Esophagus squamous epithelium (tissue), 4 donors: ENCODE measurements around the gene NDST1.

Source experiments
- POLR2A ChIP-seq, 4 donors: fragments of 450-650 bp; IDR thresholded peaks; one replicate each; pipeline ENCODE4 v1.6.1; 2017; ENCODE audit warnings: antibody characterized with exemption in 4 of 4, mild to moderate bottlenecking in 4 of 4, moderate library complexity in 3 of 4
- TF ChIP-seq, protein P1 (sequence below), 6 experiments: fragments of 450-650 bp in 4 of 6; fragments of 200-600 bp in 2 of 6; sonication (generic) in 2 of 6; IDR thresholded peaks; one replicate each; pipeline ENCODE4 v1.5.1; 2016 to 2019; ENCODE audit warnings: antibody characterized with exemption in 6 of 6, mild to moderate bottlenecking in 4 of 6, moderate library complexity in 4 of 6

DNA sequence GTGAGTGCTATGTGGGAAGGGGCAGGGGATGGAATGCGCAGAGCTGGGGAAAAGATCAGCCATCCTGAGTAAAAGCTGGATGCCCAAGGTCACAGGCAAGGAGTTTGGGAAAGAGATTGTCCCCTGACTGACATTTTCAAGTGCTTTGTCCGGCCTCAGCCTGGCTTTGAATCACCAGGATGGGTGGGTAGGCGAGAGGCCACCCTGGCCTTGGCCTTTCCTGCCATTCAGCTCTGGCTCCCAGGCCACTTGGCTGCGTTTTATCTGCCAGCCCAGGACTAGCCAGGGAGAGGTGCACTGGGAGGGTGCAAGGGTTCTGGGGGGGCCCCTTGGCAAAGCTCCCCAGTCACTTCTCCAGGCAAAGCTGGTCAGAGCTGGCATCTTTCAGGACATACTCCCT, 95.1 kb downstream of the NDST1 start:
- TF ChIP-seq, protein P1, sequence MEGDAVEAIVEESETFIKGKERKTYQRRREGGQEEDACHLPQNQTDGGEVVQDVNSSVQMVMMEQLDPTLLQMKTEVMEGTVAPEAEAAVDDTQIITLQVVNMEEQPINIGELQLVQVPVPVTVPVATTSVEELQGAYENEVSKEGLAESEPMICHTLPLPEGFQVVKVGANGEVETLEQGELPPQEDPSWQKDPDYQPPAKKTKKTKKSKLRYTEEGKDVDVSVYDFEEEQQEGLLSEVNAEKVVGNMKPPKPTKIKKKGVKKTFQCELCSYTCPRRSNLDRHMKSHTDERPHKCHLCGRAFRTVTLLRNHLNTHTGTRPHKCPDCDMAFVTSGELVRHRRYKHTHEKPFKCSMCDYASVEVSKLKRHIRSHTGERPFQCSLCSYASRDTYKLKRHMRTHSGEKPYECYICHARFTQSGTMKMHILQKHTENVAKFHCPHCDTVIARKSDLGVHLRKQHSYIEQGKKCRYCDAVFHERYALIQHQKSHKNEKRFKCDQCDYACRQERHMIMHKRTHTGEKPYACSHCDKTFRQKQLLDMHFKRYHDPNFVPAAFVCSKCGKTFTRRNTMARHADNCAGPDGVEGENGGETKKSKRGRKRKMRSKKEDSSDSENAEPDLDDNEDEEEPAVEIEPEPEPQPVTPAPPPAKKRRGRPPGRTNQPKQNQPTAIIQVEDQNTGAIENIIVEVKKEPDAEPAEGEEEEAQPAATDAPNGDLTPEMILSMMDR (IDR thresholded peaks at IDR 0.05): no peak
- TF ChIP-seq POLR2A (IDR thresholded peaks at IDR 0.05): no peak
